Colon (tissue), 2 donors: ENCODE measurements around the gene SRPX.

ENCODE experiments used
- FAIRE-seq: peaks from 2 replicates; lab custom pipeline; 2012; peaks lifted over from hg19 to GRCh38; lab: Jason Lieb, UNC
- donor health status: control.
- donor health status: control.

The SRPX gene

GRCh38 chrX:38138900-38139299, 81.8 kb downstream of the SRPX start:
- no peak for FAIRE-seq

- FAIRE-seq, result no peak
Observed at GRCh38 chrX:38138157-38138891, 82.3 kb downstream of the SRPX start.

GRCh38 chrX:38129366-38129765, 91.3 kb downstream of the SRPX start:
- FAIRE-seq, result no peak

- no peak for FAIRE-seq
Observed at GRCh38 chrX:38127961-38128360, 92.7 kb downstream of the SRPX start.

- no peak for FAIRE-seq
Observed at GRCh38 chrX:38126179-38126578, 94.5 kb downstream of the SRPX start.

GRCh38 chrX:38124000-38124399, 96.7 kb downstream of the SRPX start:
- no peak for FAIRE-seq

GRCh38 chrX:38117485-38117884, 103.2 kb downstream of the SRPX start:
- FAIRE-seq, result no peak

GRCh38 chrX:38116706-38117105, 104.0 kb downstream of the SRPX start:
- FAIRE-seq, result no peak

- no peak for FAIRE-seq
Observed at GRCh38 chrX:38112566-38112965, 108.1 kb downstream of the SRPX start.

- no peak for FAIRE-seq
Observed at GRCh38 chrX:38111196-38111595, 109.5 kb downstream of the SRPX start.

GRCh38 chrX:38110231-38110630, 110.4 kb downstream of the SRPX start:
- no peak for FAIRE-seq

GRCh38 chrX:38109042-38109898, 111.4 kb downstream of the SRPX start:
- no peak for FAIRE-seq

- peak; percentile 77 for FAIRE-seq
Observed at GRCh38 chrX:38108364-38108763, 112.3 kb downstream of the SRPX start.

- FAIRE-seq, result no peak
Observed at GRCh38 chrX:38106991-38107655, 113.5 kb downstream of the SRPX start.

- FAIRE-seq, result no peak
Observed at GRCh38 chrX:38105216-38105725, 115.4 kb downstream of the SRPX start.

- FAIRE-seq, result no peak
Observed at GRCh38 chrX:38103857-38104812, 116.5 kb downstream of the SRPX start.

- peak; percentile 47 for FAIRE-seq
Observed at GRCh38 chrX:38102875-38103274, 117.8 kb downstream of the SRPX start.

- no peak for FAIRE-seq
Observed at GRCh38 chrX:38102240-38102639, 118.4 kb downstream of the SRPX start.

GRCh38 chrX:38099688-38100087, 121.0 kb downstream of the SRPX start:
- FAIRE-seq, result no peak
